Liver (tissue), 9 donors: ENCODE measurements around the gene CLDN16. TPM values are rescaled to one million over a fixed set of nuclear protein-coding genes. Genes with fewer than 3 reads are reported as not detected.

ENCODE experiments used
- DNase-seq: peaks from one replicate; pipeline ENCODE4 v3.0.0-alpha.2; 2017; ENCODE audit warnings: low spot score
- H3K27ac ChIP-seq, 2 donors: one replicate each; pipeline ENCODE4 v1.7.0; 2013; ENCODE audit warnings: inconsistent platforms in 2 of 2, low read length in 2 of 2, control low read depth in 1 of 2, low read depth in 1 of 2, mild to moderate bottlenecking in 1 of 2
- H3K27me3 ChIP-seq, 4 donors: one replicate each; pipeline versions ENCODE4 v1.6.1 to v1.7.0; 2013; ENCODE audit warnings: low read length in 3 of 4, inconsistent platforms in 1 of 4, mild to moderate bottlenecking in 1 of 4, moderate library complexity in 1 of 4; ENCODE audit not compliant: control insufficient read depth in 4 of 4, insufficient read depth in 4 of 4
- H3K36me3 ChIP-seq, 4 donors: one replicate each; pipeline versions ENCODE4 v1.6.1 to v1.7.0; 2013; ENCODE audit warnings: low read length in 3 of 4, mild to moderate bottlenecking in 3 of 4, low read depth in 1 of 4, moderate library complexity in 1 of 4; ENCODE audit not compliant: control insufficient read depth in 4 of 4, insufficient read depth in 3 of 4
- H3K4me1 ChIP-seq, 4 donors: one replicate each; pipeline versions ENCODE4 v1.6.1 to v1.7.0; 2013; ENCODE audit warnings: low read length in 3 of 4, mild to moderate bottlenecking in 3 of 4, moderate library complexity in 1 of 4; ENCODE audit not compliant: control insufficient read depth in 4 of 4, insufficient read depth in 4 of 4
- H3K4me3 ChIP-seq, 3 donors: one replicate each; pipeline versions ENCODE4 v1.6.1 to v1.7.0; 2013; ENCODE audit warnings: low read length in 3 of 3, control low read depth in 1 of 3, low read depth in 1 of 3, mild to moderate bottlenecking in 1 of 3
- H3K9ac ChIP-seq, 2 donors: one replicate each; pipeline ENCODE4 v1.7.0; 2013; ENCODE audit warnings: low read length in 2 of 2, mild to moderate bottlenecking in 2 of 2, moderate library complexity in 2 of 2, control low read depth in 1 of 2, low read depth in 1 of 2
- H3K9me3 ChIP-seq, 4 donors: one replicate each; pipeline versions ENCODE4 v1.6.1 to v1.7.0; 2013; ENCODE audit warnings: low read length in 3 of 4; ENCODE audit not compliant: control insufficient read depth in 4 of 4
- CTCF ChIP-seq: fragments of 150-350 bp; IDR thresholded peaks from 2 replicates; pipeline ENCODE4 v1.5.1; 2017; ENCODE audit warnings: improper control_type of control experiment, low read depth, low read length; ENCODE audit not compliant: missing input control
- EGR1 ChIP-seq, 2 donors: IDR thresholded peaks; 2 replicates each; pipeline ENCODE4 v1.6.1; 2016 to 2018; ENCODE audit warnings: antibody characterized with exemption in 2 of 2, low read depth in 2 of 2
- FOXA1 ChIP-seq: IDR thresholded peaks from 2 replicates; pipeline ENCODE4 v1.6.1; 2016; ENCODE audit warnings: antibody characterized with exemption
- FOXA2 ChIP-seq: IDR thresholded peaks from 2 replicates; pipeline ENCODE4 v1.6.1; 2016; ENCODE audit warnings: antibody characterized with exemption
- GABPA ChIP-seq, 2 donors: IDR thresholded peaks in 1 of 2; conservative IDR thresholded peaks in 1 of 2; 2 replicates each; pipeline ENCODE4 v1.6.1; 2016; ENCODE audit warnings: antibody characterized with exemption in 2 of 2, mild to moderate bottlenecking in 1 of 2, moderate library complexity in 1 of 2
- HNF4A ChIP-seq, 2 donors: conservative IDR thresholded peaks; 2 replicates each; pipeline ENCODE4 v1.6.1; 2016; ENCODE audit warnings: antibody characterized with exemption in 2 of 2, mild to moderate bottlenecking in 2 of 2
- HNF4G ChIP-seq: IDR thresholded peaks from 2 replicates; pipeline ENCODE4 v1.6.1; 2016; ENCODE audit warnings: antibody characterized with exemption
- JUND ChIP-seq, 2 donors: IDR thresholded peaks; 2 replicates each; pipeline ENCODE4 v1.6.1; 2016; ENCODE audit warnings: antibody characterized with exemption in 2 of 2
- NR2F2 ChIP-seq: IDR thresholded peaks from 2 replicates; pipeline ENCODE4 v1.6.1; 2016; ENCODE audit warnings: antibody characterized with exemption
- RAD21 ChIP-seq, 2 donors: IDR thresholded peaks; 2 replicates each; pipeline ENCODE4 v1.6.1; 2016; ENCODE audit warnings: antibody characterized with exemption in 2 of 2, mild to moderate bottlenecking in 2 of 2
- REST ChIP-seq: IDR thresholded peaks from 2 replicates; pipeline ENCODE4 v1.6.1; 2016; ENCODE audit warnings: antibody characterized with exemption, mild to moderate bottlenecking
- SP1 ChIP-seq: IDR thresholded peaks from 2 replicates; pipeline ENCODE4 v1.6.1; 2018; ENCODE audit warnings: antibody characterized with exemption, mild to moderate bottlenecking
- TAF1 ChIP-seq: conservative IDR thresholded peaks from 2 replicates; pipeline ENCODE4 v1.6.1; 2016; ENCODE audit warnings: antibody characterized with exemption, mild to moderate bottlenecking
- YY1 ChIP-seq: IDR thresholded peaks from 2 replicates; pipeline ENCODE4 v1.6.1; 2016; ENCODE audit warnings: antibody characterized with exemption, mild to moderate bottlenecking
- ZBTB33 ChIP-seq: IDR thresholded peaks from 2 replicates; pipeline ENCODE4 v1.6.1; 2016; ENCODE audit warnings: antibody characterized with exemption
- WGBS: extraction: QIAGEN DNeasy Blood & Tissue Kit; methylation state at CpG from one replicate; pipeline ENCODE4 v1.1.7; 2013; 5-methylcytosine and 5-hydroxymethylcytosine counted together
- polyA plus RNA-seq, 2 donors: library from polyadenylated mRNA; stranded (reverse) in 1 of 2; unstranded in 1 of 2; fragments of 200-250 nt in 1 of 2; fragments of >200 nt in 1 of 2; fragmentation: Nextera tagmentation in 1 of 2; extraction: Ambion mirVana in 1 of 2; gene quantifications; one replicate each; pipeline versions ENCODE4 v1.2.1 to v1.2.3, GENCODE V29; 2013 to 2015
- total RNA-seq, 2 donors: library from RNA; depleted of rRNA; stranded (reverse); fragments of >200 nt; gene quantifications; one replicate each; pipeline ENCODE4 v1.2.3, GENCODE V29; 2014
- TF ChIP-seq, protein P1 (sequence below): IDR thresholded peaks from 2 replicates; pipeline ENCODE4 v1.6.1; 2016; ENCODE audit warnings: antibody characterized with exemption
- donor health status: healthy.
- donor health status: healthy.
- donor health status: healthy.
- donor health status: healthy.
- donor health status: healthy.

The CLDN16 gene
- total and polyA plus RNA-seq, 4 donors = 0.22 to 0.89 (median 0.70) TPM

DNA sequence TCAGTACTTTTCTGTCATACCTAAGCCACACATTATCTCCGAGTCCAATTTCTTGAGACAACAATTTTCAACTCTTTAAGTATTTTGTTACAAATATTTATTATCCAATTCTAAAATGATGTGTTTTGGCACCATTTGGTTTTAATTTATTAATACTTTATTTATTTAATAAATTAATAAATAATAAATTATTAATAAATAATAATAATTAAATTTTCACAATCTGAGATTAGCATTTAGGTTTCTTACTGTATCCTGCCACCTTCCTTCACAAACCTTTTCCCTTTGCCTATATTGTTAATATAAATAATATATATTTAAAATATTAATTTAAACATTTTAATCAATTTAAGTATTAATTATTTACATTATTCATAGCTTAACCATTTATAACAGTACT, 37.9 kb downstream of the CLDN16 start:
- no peaks in the 10 kb centered on the region for H3K36me3 ChIP-seq
- WGBS = 99% methylated on average over 1 of the region's 1 CpG
- DNase-seq = no peak
- no peak overlapping the region for H3K4me3 ChIP-seq
- H3K4me1 ChIP-seq = no peaks in the 10 kb centered on the region
- no peak overlapping the region for H3K9ac ChIP-seq
- H3K27me3 ChIP-seq = no peaks in the 10 kb centered on the region
- TF ChIP-seq YY1 = no peak
- no peak for TF ChIP-seq REST
- no peak overlapping the region for H3K27ac ChIP-seq
- H3K9me3 ChIP-seq = no peaks in the 10 kb centered on the region

DNA sequence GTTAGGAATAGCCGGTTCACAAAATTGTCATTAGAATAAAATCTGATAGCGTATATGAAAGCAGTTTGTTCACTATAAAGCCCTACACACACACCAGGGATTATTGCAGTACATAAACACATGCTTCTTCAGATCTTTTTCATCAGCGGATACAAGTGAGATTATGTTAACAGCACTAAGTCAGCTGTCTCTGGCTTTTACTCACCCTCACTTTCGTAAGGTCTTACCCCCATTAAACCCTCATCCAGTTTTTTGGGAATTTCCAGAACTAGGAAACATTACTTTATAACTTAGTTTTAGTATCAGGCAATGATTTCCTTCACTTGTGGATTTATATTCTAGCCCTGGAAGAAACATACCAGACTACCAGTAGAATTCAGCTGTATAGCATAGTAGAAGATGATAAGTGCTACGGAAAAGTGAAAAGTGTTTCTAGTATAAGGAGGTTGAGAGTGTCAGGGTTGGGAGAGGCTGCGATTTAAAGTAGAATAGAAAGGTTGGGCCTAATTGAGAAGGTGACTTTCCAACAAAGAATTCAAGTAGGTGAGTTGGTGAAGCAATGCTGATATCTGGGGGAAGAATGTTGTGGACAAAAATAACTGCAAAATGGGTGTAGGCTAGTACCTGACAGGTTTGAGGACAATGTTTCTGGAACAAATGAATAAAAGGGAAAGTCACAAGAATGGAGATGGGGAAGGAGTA, 39.0 kb downstream of the CLDN16 start:
- H3K4me1 ChIP-seq = no peaks in the 10 kb centered on the region
- no peaks in the 10 kb centered on the region for H3K27me3 ChIP-seq
- no peak overlapping the region for H3K9ac ChIP-seq
- DNase-seq = no peak
- no peaks in the 10 kb centered on the region for H3K36me3 ChIP-seq
- no peak overlapping the region for H3K27ac ChIP-seq
- H3K4me3 ChIP-seq = no peak overlapping the region
- WGBS = 88% methylated on average over 6 of the region's 6 CpGs
- TF ChIP-seq NR2F2 (no peak), TAF1 (no peak), RAD21 (IDR thresholded peaks at IDR 0.05) (no peak)
- no peaks in the 10 kb centered on the region for H3K9me3 ChIP-seq

DNA sequence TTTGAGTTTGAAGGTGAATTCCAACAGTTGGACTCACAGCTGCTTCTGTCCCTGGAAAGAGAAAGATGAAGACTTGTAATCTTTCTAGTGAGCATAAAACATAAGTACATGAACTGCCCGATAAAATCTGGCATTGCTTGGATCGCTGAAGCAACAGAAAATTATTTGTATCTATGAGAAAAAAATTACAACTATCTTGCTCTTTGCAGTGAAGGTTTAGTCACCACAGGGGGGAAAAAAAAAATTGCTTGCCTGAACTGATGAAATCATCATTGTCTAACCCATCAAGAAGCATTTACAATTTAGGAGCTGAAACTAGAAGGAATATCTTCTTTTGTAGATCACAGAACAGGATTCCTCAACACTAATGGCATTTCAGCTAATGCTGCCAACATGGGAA, 41.7 kb downstream of the CLDN16 start:
- TF ChIP-seq EGR1 (IDR thresholded peaks at IDR 0.05; ENCODE audit: low read depth in 2 of 2) = no peak
- TF ChIP-seq FOXA2 = no peak
- no peak for TF ChIP-seq CTCF
- no peak for TF ChIP-seq YY1
- no peak for TF ChIP-seq TAF1
- TF ChIP-seq ZBTB33 = no peak
- TF ChIP-seq, protein P1, sequence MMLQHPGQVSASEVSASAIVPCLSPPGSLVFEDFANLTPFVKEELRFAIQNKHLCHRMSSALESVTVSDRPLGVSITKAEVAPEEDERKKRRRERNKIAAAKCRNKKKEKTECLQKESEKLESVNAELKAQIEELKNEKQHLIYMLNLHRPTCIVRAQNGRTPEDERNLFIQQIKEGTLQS = no peak
- no peak for TF ChIP-seq SP1
- TF ChIP-seq REST = no peak
- TF ChIP-seq HNF4A (conservative IDR thresholded peaks at IDR 0.05) = no peak
- TF ChIP-seq FOXA1 = no peak
- no peak for TF ChIP-seq GABPA (IDR thresholded peaks at IDR 0.05 in 1 of 2, conservative IDR thresholded peaks at IDR 0.05 in 1 of 2)
- TF ChIP-seq JUND (IDR thresholded peaks at IDR 0.05) = no peak
- no peak for TF ChIP-seq HNF4G
- TF ChIP-seq NR2F2 = no peak
- Histone ChIP-seq H3K9me3 (no peaks in the 10 kb centered on the region), H3K27me3 (no peaks in the 10 kb centered on the region), H3K27ac (no peak overlapping the region), H3K4me1 (no peaks in the 10 kb centered on the region), H3K9ac (no peak overlapping the region), H3K36me3 (no peaks in the 10 kb centered on the region), H3K4me3 (no peak overlapping the region)
- 91% methylated on average over 2 of the region's 2 CpGs for WGBS
- no peak for DNase-seq
